H1 (cell line): ENCODE results near the gene RNF31. TPM values are rescaled to one million over a fixed set of nuclear protein-coding genes. Genes with fewer than 3 reads are reported as not detected.

Experiments used
- CTCF ChIA-PET: fragments of 300-600 bp; sonication (Branson Sonifier 250); formaldehyde crosslinking; loops from one replicate; lab custom pipeline; 2021; ENCODE audit not compliant: partially characterized antibody; lab: Charles Lee
- POLR2A ChIA-PET: fragments of 300-600 bp; sonication (Branson Sonifier 250); formaldehyde crosslinking; loops from one replicate; lab custom pipeline; 2021; ENCODE audit warnings: inconsistent platforms; ENCODE audit not compliant: partially characterized antibody; lab: Charles Lee
- DNase-seq, 2 experiments: peaks; one replicate each; pipeline versions ENCODE4 v3.0.0 to v3.0.0-alpha.2; 2010 to 2022; ENCODE audit warnings: low spot score in 2 of 2, low read depth in 1 of 2, mixed read lengths in 1 of 2
- FAIRE-seq: peaks from 2 replicates; lab custom pipeline; 2011; peaks lifted over from hg19 to GRCh38; lab: Jason Lieb, UNC
- H2AFZ ChIP-seq: 2 replicates; pipeline ENCODE4 v1.8.1; 2012; ENCODE audit warnings: low read length, inconsistent platforms
- H2AK5ac ChIP-seq: 2 replicates; pipeline ENCODE4 v1.6.1; 2013; ENCODE audit warnings: low read depth, low read length
- H2BK120ac ChIP-seq: replicated peaks from 2 replicates; pipeline ENCODE3; 2013; ENCODE audit warnings: low read depth, low read length, inconsistent platforms
- H2BK12ac ChIP-seq: 2 replicates; pipeline ENCODE4 v1.6.1; 2013; ENCODE audit warnings: low read depth, low read length
- H2BK15ac ChIP-seq: 2 replicates; pipeline ENCODE4 v1.6.1; 2013; ENCODE audit warnings: low read length
- H2BK20ac ChIP-seq: 2 replicates; pipeline ENCODE4 v1.6.1; 2013; ENCODE audit warnings: low read length
- H2BK5ac ChIP-seq: 2 replicates; pipeline ENCODE4 v1.6.1; 2013; ENCODE audit warnings: low read depth, low read length
- H3K14ac ChIP-seq: 2 replicates; pipeline ENCODE4 v1.6.1; 2013; ENCODE audit warnings: inconsistent platforms; ENCODE audit not compliant: insufficient read length
- H3K18ac ChIP-seq: 2 replicates; pipeline ENCODE4 v1.6.1; 2013; ENCODE audit warnings: low read length; ENCODE audit errors: extremely low read depth
- H3K23ac ChIP-seq: 2 replicates; pipeline ENCODE4 v1.6.1; 2013; ENCODE audit warnings: inconsistent platforms; ENCODE audit not compliant: insufficient read length
- H3K23me2 ChIP-seq: 2 replicates; pipeline ENCODE4 v1.6.1; 2013; ENCODE audit warnings: low read depth, low read length
- H3K27ac ChIP-seq: 2 replicates; pipeline ENCODE4 v1.6.1; 2011; ENCODE audit warnings: low read depth, low read length, inconsistent platforms
- H3K27me3 ChIP-seq, 4 experiments: replicated peaks in 1 of 4; 1 replicate in 1 of 4; 2 replicates in 3 of 4; pipeline versions ENCODE4 v1.6.1 to v1.8.1; 2011 to 2013; ENCODE audit warnings: low read length in 3 of 4, mild to moderate bottlenecking in 3 of 4, inconsistent platforms in 2 of 4, mixed read lengths in 2 of 4, moderate library complexity in 1 of 4; ENCODE audit not compliant: control insufficient read depth in 3 of 4, insufficient read depth in 3 of 4; ENCODE audit errors: extremely low read depth in 1 of 4
- H3K36me3 ChIP-seq, 4 experiments: 2 replicates each; pipeline versions ENCODE4 v1.6.1 to v1.8.1; 2011 to 2013; ENCODE audit warnings: mild to moderate bottlenecking in 4 of 4, low read length in 3 of 4, moderate library complexity in 2 of 4, control low read depth in 1 of 4, inconsistent platforms in 1 of 4; ENCODE audit not compliant: insufficient read depth in 4 of 4, control insufficient read depth in 2 of 4
- H3K4ac ChIP-seq: replicated peaks from 2 replicates; pipeline ENCODE3; 2013; ENCODE audit warnings: low read length, low read depth, mixed read lengths, inconsistent platforms; ENCODE audit not compliant: insufficient read length
- H3K4me1 ChIP-seq, 4 experiments: replicated peaks in 1 of 4; 1 replicate in 1 of 4; 2 replicates in 3 of 4; pipeline versions ENCODE4 v1.6.1 to v1.8.1; 2011 to 2013; ENCODE audit warnings: low read length in 3 of 4, inconsistent platforms in 2 of 4, mixed read lengths in 1 of 4; ENCODE audit not compliant: insufficient read depth in 4 of 4, control insufficient read depth in 3 of 4
- H3K4me2 ChIP-seq, 2 experiments: 2 replicates each; pipeline versions ENCODE4 v1.6.1 to v1.8.1; 2011 to 2013; ENCODE audit warnings: low read depth in 2 of 2, low read length in 2 of 2, control low read depth in 1 of 2, inconsistent platforms in 1 of 2, mild to moderate bottlenecking in 1 of 2; ENCODE audit not compliant: insufficient read depth in 1 of 2
- H3K4me3 ChIP-seq, 4 experiments: fragments of 200-600, 300-600 bp in 1 of 4; sonication (generic), shearing (Covaris generic), sonication (Bioruptor Twin) in 1 of 4; 2 replicates each; pipeline versions ENCODE4 v1.5.1 to v1.8.1; 2011 to 2016; ENCODE audit warnings: low read length in 4 of 4, low read depth in 3 of 4, control low read depth in 2 of 4, inconsistent platforms in 2 of 4, mild to moderate bottlenecking in 2 of 4, mixed read lengths in 1 of 4, moderate library complexity in 1 of 4; ENCODE audit not compliant: insufficient read depth in 2 of 4; ENCODE audit errors: extremely low read depth in 1 of 4
- H3K56ac ChIP-seq: replicated peaks from 2 replicates; pipeline ENCODE3; 2013; ENCODE audit warnings: low read depth, mild to moderate bottlenecking, mixed read lengths, low read length, inconsistent platforms; ENCODE audit not compliant: insufficient read length
- H3K79me1 ChIP-seq: 2 replicates; pipeline ENCODE4 v1.6.1; 2013; ENCODE audit warnings: low read depth, low read length, control low read depth
- H3K79me2 ChIP-seq, 2 experiments: 2 replicates each; pipeline versions ENCODE4 v1.6.1 to v1.8.1; 2012 to 2013; ENCODE audit warnings: low read length in 2 of 2, mild to moderate bottlenecking in 2 of 2, inconsistent platforms in 1 of 2; ENCODE audit not compliant: insufficient read depth in 2 of 2, control insufficient read depth in 1 of 2
- H3K9ac ChIP-seq, 4 experiments: replicated peaks in 1 of 4; 1 replicate in 1 of 4; 2 replicates in 3 of 4; pipeline versions ENCODE4 v1.6.1 to v1.8.1; 2011 to 2013; ENCODE audit warnings: low read depth in 3 of 4, low read length in 3 of 4, control low read depth in 2 of 4, mild to moderate bottlenecking in 2 of 4, moderate library complexity in 2 of 4, inconsistent platforms in 1 of 4; ENCODE audit errors: extremely low read depth in 1 of 4
- H3K9me3 ChIP-seq, 2 experiments: 2 replicates each; pipeline versions ENCODE4 v1.6.1 to v1.8.1; 2012 to 2013; ENCODE audit warnings: mild to moderate bottlenecking in 2 of 2, moderate library complexity in 2 of 2, control low read depth in 1 of 2, inconsistent platforms in 1 of 2, low read depth in 1 of 2, low read length in 1 of 2, mixed read lengths in 1 of 2; ENCODE audit not compliant: insufficient read depth in 2 of 2
- H4K20me1 ChIP-seq, 2 experiments: replicated peaks in 1 of 2; 2 replicates each; pipeline versions ENCODE3 to v1.8.1; 2011 to 2013; ENCODE audit warnings: inconsistent platforms in 2 of 2, low read length in 2 of 2, mild to moderate bottlenecking in 1 of 2; ENCODE audit not compliant: insufficient read depth in 2 of 2, control insufficient read depth in 1 of 2
- H4K5ac ChIP-seq: 2 replicates; pipeline ENCODE4 v1.6.1; 2013; ENCODE audit warnings: low read length, low read depth, mixed read lengths, inconsistent platforms; ENCODE audit not compliant: insufficient read length
- H4K8ac ChIP-seq: 2 replicates; pipeline ENCODE4 v1.8.0; 2013; ENCODE audit warnings: mild to moderate bottlenecking, moderate library complexity, low read length, inconsistent platforms; ENCODE audit not compliant: insufficient read depth; ENCODE audit errors: extremely low read depth
- H4K91ac ChIP-seq: replicated peaks from 2 replicates; pipeline ENCODE3; 2013; ENCODE audit warnings: low read length, mixed read lengths, inconsistent platforms; ENCODE audit not compliant: insufficient read length
- KDM1A ChIP-seq: fragments of 200-600, 300-600 bp; sonication (generic); IDR thresholded peaks from 2 replicates; pipeline ENCODE4 v1.7.1; 2016; ENCODE audit warnings: mild to moderate bottlenecking, low read length, borderline replicate concordance
- TEAD4 ChIP-seq: IDR thresholded peaks from 2 replicates; pipeline ENCODE4 v1.6.1; 2012; ENCODE audit warnings: low read depth, low read length, inconsistent platforms, mixed read lengths
- WGBS, 2 experiments: shearing (Covaris generic) in 1 of 2; methylation state at CpG; one replicate each; pipeline versions ENCODE4 v1.1.6 to v1.1.7; 2013 to 2015; ENCODE audit warnings: low lambda C conversion rate in 2 of 2, mixed read lengths in 2 of 2, inconsistent platforms in 1 of 2, low coverage in 1 of 2, missing lambda C conversion rate in 1 of 2; ENCODE audit not compliant: insufficient replicate concordance in 2 of 2, insufficient coverage in 1 of 2, insufficient read length in 1 of 2; ENCODE audit errors: extremely low coverage in 1 of 2, missing lambda C conversion rate in 1 of 2; 5-methylcytosine and 5-hydroxymethylcytosine counted together
- polyA plus RNA-seq, 7 experiments: library from polyadenylated mRNA; depleted of rRNA in 3 of 7; stranded (reverse) in 5 of 7; unstranded in 2 of 7; fragments of >200 nt in 5 of 7; fragments of 200-250 nt in 2 of 7; gene quantifications; 1 replicate in 5 of 7; 2 replicates in 1 of 7; 4 replicates in 1 of 7; pipeline versions ENCODE4 v1.2.1 to v1.2.3, GENCODE V29; 2011 to 2013; ENCODE audit warnings: missing spikeins in 2 of 7, mixed read lengths in 2 of 7
- total RNA-seq: library from RNA; stranded (reverse); fragmentation: NEBNext Ultra II Directional; extraction: Animal tissue kit (Norgen Biotek cat#: 25700); gene quantifications from 2 replicates; pipeline ENCODE4 v1.2.1, GENCODE V29; 2021

RNF31 gene
- total and polyA plus RNA-seq, 2 of the 8 experiments (the other 6 are each of a cell fraction or from before 2014, with no cell fraction given), result 17.5 to 72.0 TPM

GRCh38 chr14:24098927-24099813, 48.1 kb upstream of the RNF31 start:
- H3K36me3 ChIP-seq, result peaks cover 9 to 70% (median 43%) of the 10 kb centered on the region in 4 experiments; a peak in 7 of 8 replicates
- FAIRE-seq, result no peak

More at GRCh38 chr14:24098927-24099813, 48.1 kb upstream of the RNF31 start:
- Histone ChIP-seq H3K4me1 (peaks cover 0 to 9% (median 6%) of the 10 kb centered on the region in 4 experiments; a peak in 6 of 7 replicates), H2BK15ac (no peak overlapping the region), H3K79me1 (peaks cover 5% of the 10 kb centered on the region), H4K91ac (no peak overlapping the region), H4K20me1 (peaks cover 7 to 11% of the 10 kb centered on the region in 2 experiments), H3K27ac (no peak overlapping the region), H2BK20ac (no peak overlapping the region), H3K56ac (no peak overlapping the region), H3K18ac (no peak overlapping the region), H2BK5ac (no peak overlapping the region), H3K4me3 (no peak overlapping the region), H3K79me2 (peaks cover 0 to 21% of the 10 kb centered on the region in 2 experiments; a peak in 2 of 4 replicates), H3K4me2 (no peak overlapping the region), H2AFZ (no peak overlapping the region), H2AK5ac (no peak overlapping the region), H3K27me3 (no peaks in the 10 kb centered on the region), H4K5ac (no peak overlapping the region), H3K9me3 (peaks cover 0 to 3% of the 10 kb centered on the region in 2 experiments; a peak in 3 of 4 replicates), H2BK120ac (no peak overlapping the region), H3K23ac (no peak overlapping the region), H3K14ac (no peak overlapping the region), H3K23me2 (peaks cover 8% of the 10 kb centered on the region), H2BK12ac (no peak overlapping the region), H3K4ac (no peak overlapping the region), H4K8ac (no peak overlapping the region; the same call in 1 of the 2 replicates), H3K9ac (no peak overlapping the region)
- no peak for DNase-seq
- POLR2A ChIA-PET, result interaction anchor here (0.8 to 23.9 kb wide), 9 partner anchors 6 to 44 kb away, joined by 3 to 626 read pairs (median 5); partner anchors contain the start of genes CPNE6, DCAF11, EMC9 and NRL
- WGBS, 2 experiments, result 96% methylated on average over 16 of the region's 17 CpGs; no CpG with 5 or more reads in 1 of the 2 experiments
- TF ChIP-seq KDM1A (no peak), TEAD4 (no peak)
- CTCF ChIA-PET, result interaction anchor here (0.9 to 12.8 kb wide), 3 partner anchors 7 to 41 kb away, joined by 3 to 160 read pairs (median 3); no protein-coding TSS in a partner anchor
